HEK293 (cell line): Measurements from ENCODE around the gene TDRD5.

Experiments used
- GLI2 ChIP-seq: fragments of 450-650 bp; formaldehyde crosslinking; IDR thresholded peaks from 2 replicates; pipeline ENCODE4; 2017; ENCODE audit warnings: missing biosample characterization, missing genetic modification characterization, low read depth, borderline replicate concordance
- KLF10 ChIP-seq: fragments of 450-650 bp; IDR thresholded peaks from 2 replicates; pipeline ENCODE4 v1.5.1; 2018; ENCODE audit warnings: missing biosample characterization, mild to moderate bottlenecking, missing genetic modification characterization
- SALL2 ChIP-seq: fragments of 450-650 bp; formaldehyde crosslinking; IDR thresholded peaks from 2 replicates; pipeline ENCODE4 v1.5.0; 2017; ENCODE audit warnings: missing biosample characterization, mild to moderate bottlenecking, missing genetic modification characterization, borderline replicate concordance
- ZBTB17 ChIP-seq: fragments of 450-650 bp; formaldehyde crosslinking; IDR thresholded peaks from 2 replicates; pipeline ENCODE4 v1.5.1; 2016; ENCODE audit warnings: missing biosample characterization, missing genetic modification characterization
- ZBTB48 ChIP-seq: fragments of 450-650 bp; formaldehyde crosslinking; IDR thresholded peaks from 2 replicates; pipeline ENCODE4 v1.5.1; 2016; ENCODE audit warnings: missing biosample characterization, missing genetic modification characterization
- ZIC2 ChIP-seq: fragments of 450-650 bp; formaldehyde crosslinking; IDR thresholded peaks from 2 replicates; pipeline ENCODE4 v1.5.1; 2016; ENCODE audit warnings: missing biosample characterization, missing genetic modification characterization
- ZNF114 ChIP-seq: fragments of 450-650 bp; formaldehyde crosslinking; IDR thresholded peaks from 2 replicates; pipeline ENCODE4 v1.5.0; 2017; ENCODE audit warnings: missing biosample characterization, missing genetic modification characterization
- ZNF19 ChIP-seq: fragments of 450-650 bp; formaldehyde crosslinking; IDR thresholded peaks from 2 replicates; pipeline ENCODE4; 2016; ENCODE audit warnings: missing biosample characterization, missing genetic modification characterization, low read depth
- ZNF239 ChIP-seq: fragments of 450-650 bp; formaldehyde crosslinking; IDR thresholded peaks from 2 replicates; pipeline ENCODE4 v1.5.1; 2016; ENCODE audit warnings: missing biosample characterization, missing genetic modification characterization
- ZNF24 ChIP-seq: fragments of 450-650 bp; formaldehyde crosslinking; IDR thresholded peaks from 2 replicates; pipeline ENCODE4 v1.5.1; 2016; ENCODE audit warnings: missing biosample characterization, missing genetic modification characterization
- ZNF266 ChIP-seq: fragments of 450-650 bp; formaldehyde crosslinking; IDR thresholded peaks from 2 replicates; pipeline ENCODE4 v1.5.1; 2016; ENCODE audit warnings: missing biosample characterization, missing genetic modification characterization, low read depth
- ZNF571 ChIP-seq: fragments of 450-650 bp; formaldehyde crosslinking; IDR thresholded peaks from 2 replicates; pipeline ENCODE4 v1.5.0; 2017; ENCODE audit warnings: missing biosample characterization, missing genetic modification characterization
- ZNF585B ChIP-seq: fragments of 450-650 bp; formaldehyde crosslinking; IDR thresholded peaks from 2 replicates; pipeline ENCODE4 v1.5.1; 2016; ENCODE audit warnings: missing biosample characterization, missing genetic modification characterization
- ZNF658 ChIP-seq: fragments of 450-650 bp; formaldehyde crosslinking; IDR thresholded peaks from 2 replicates; pipeline ENCODE4; 2016; ENCODE audit warnings: missing biosample characterization, missing genetic modification characterization
- ZNF670 ChIP-seq: fragments of 450-650 bp; formaldehyde crosslinking; IDR thresholded peaks from 2 replicates; pipeline ENCODE4 v1.5.1; 2016; ENCODE audit warnings: missing biosample characterization, missing genetic modification characterization, low read depth
- ZNF701 ChIP-seq: fragments of 450-650 bp; formaldehyde crosslinking; IDR thresholded peaks from 2 replicates; pipeline ENCODE4 v1.5.1; 2016; ENCODE audit warnings: missing biosample characterization, missing genetic modification characterization
- ZNF843 ChIP-seq: fragments of 450-650 bp; formaldehyde crosslinking; IDR thresholded peaks from 2 replicates; pipeline ENCODE4 v1.5.1; 2016; ENCODE audit warnings: missing biosample characterization, missing genetic modification characterization
- ZXDB ChIP-seq: fragments of 450-650 bp; formaldehyde crosslinking; IDR thresholded peaks from 2 replicates; pipeline ENCODE4 v1.5.1; 2016; ENCODE audit warnings: missing biosample characterization, missing genetic modification characterization
- TF ChIP-seq, protein P1 (sequence below): fragments of 450-650 bp; formaldehyde crosslinking; IDR thresholded peaks from 2 replicates; pipeline ENCODE4 v1.5.1; 2016; ENCODE audit warnings: missing biosample characterization, missing genetic modification characterization
- TF ChIP-seq, protein P2 (sequence below): fragments of 450-650 bp; formaldehyde crosslinking; IDR thresholded peaks from 2 replicates; pipeline ENCODE4 v1.5.1; 2016; ENCODE audit warnings: missing biosample characterization, missing genetic modification characterization, low read depth
- TF ChIP-seq, protein P3 (sequence below): fragments of 450-650 bp; formaldehyde crosslinking; IDR thresholded peaks from 2 replicates; pipeline ENCODE4 v1.5.1; 2016; ENCODE audit warnings: missing biosample characterization, missing genetic modification characterization
- TF ChIP-seq, protein P4 (sequence below): fragments of 450-650 bp; formaldehyde crosslinking; optimal IDR thresholded peaks from 2 replicates; pipeline ENCODE3; 2016; ENCODE audit warnings: missing biosample characterization, mild to moderate bottlenecking, missing genetic modification characterization
- TF ChIP-seq, protein P5 (sequence below): fragments of 450-650 bp; formaldehyde crosslinking; IDR thresholded peaks from 2 replicates; pipeline ENCODE4 v1.5.1; 2016; ENCODE audit warnings: missing biosample characterization, missing genetic modification characterization
- TF ChIP-seq, protein P6 (sequence below): fragments of 450-650 bp; formaldehyde crosslinking; IDR thresholded peaks from 2 replicates; pipeline ENCODE4 v1.5.1; 2016; ENCODE audit warnings: missing biosample characterization, missing genetic modification characterization
- TF ChIP-seq, protein P7 (sequence below): fragments of 450-650 bp; formaldehyde crosslinking; IDR thresholded peaks from 2 replicates; pipeline ENCODE4 v1.5.1; 2016; ENCODE audit warnings: missing biosample characterization, missing genetic modification characterization

TDRD5 gene

DNA sequence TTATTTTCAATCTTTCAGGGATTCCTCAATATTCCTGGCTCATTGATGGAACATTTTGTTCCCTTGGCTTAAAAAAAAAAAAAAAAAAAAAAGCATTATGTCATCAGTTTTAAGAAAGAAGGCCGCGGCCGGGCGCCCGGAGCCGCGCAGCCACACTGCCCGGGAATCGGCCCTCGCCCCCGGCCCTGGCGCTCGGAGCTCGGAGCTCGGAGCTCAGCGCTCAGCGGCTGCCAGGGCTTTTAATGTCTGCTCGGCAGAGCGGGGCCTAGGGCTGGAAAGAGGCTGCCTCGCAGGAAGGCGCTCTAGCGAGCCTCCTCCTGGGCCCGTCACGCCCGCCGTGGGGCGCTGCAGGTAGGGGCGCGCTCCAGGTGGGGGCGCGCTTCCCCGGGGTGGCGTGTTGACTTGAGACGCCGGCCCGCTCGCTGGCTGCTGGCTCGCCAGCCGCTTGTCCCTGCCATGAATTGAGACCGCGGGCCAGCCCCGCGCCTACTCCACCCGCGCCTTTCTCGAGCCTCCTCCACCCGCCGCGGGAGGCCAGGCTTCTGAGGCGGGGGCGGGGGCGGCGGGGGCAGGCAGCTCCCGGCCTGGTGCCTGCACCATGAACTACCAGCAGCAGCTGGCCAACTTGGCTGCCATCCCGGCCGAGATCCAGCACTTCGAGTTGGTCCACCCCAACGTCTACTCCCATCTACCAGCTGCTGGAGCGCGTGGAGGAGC, 5.4 kb upstream of the TDRD5 start (continued):
- TF ChIP-seq ZNF239 (tag by site-specific recombination), result no peak
- TF ChIP-seq, protein P1, sequence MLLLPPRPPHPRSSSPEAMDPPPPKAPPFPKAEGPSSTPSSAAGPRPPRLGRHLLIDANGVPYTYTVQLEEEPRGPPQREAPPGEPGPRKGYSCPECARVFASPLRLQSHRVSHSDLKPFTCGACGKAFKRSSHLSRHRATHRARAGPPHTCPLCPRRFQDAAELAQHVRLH, result peak; percentile 64; the same call in 1 of the 2 replicates
- TF ChIP-seq GLI2 (tag by site-specific recombination), result no peak
- TF ChIP-seq ZNF585B (tag by site-specific recombination), result no peak
- 0 out of 2 replicates have a peak, but pooled peaks have one; percentile 18 for TF ChIP-seq ZBTB48
- peak; percentile 99 for TF ChIP-seq ZBTB17 (tag by site-specific recombination)
- TF ChIP-seq, protein P2, sequence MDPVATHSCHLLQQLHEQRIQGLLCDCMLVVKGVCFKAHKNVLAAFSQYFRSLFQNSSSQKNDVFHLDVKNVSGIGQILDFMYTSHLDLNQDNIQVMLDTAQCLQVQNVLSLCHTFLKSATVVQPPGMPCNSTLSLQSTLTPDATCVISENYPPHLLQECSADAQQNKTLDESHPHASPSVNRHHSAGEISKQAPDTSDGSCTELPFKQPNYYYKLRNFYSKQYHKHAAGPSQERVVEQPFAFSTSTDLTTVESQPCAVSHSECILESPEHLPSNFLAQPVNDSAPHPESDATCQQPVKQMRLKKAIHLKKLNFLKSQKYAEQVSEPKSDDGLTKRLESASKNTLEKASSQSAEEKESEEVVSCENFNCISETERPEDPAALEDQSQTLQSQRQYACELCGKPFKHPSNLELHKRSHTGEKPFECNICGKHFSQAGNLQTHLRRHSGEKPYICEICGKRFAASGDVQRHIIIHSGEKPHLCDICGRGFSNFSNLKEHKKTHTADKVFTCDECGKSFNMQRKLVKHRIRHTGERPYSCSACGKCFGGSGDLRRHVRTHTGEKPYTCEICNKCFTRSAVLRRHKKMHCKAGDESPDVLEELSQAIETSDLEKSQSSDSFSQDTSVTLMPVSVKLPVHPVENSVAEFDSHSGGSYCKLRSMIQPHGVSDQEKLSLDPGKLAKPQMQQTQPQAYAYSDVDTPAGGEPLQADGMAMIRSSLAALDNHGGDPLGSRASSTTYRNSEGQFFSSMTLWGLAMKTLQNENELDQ (tag by site-specific recombination), result no peak
- TF ChIP-seq ZNF114 (tag by site-specific recombination), result no peak
- TF ChIP-seq, protein P3, sequence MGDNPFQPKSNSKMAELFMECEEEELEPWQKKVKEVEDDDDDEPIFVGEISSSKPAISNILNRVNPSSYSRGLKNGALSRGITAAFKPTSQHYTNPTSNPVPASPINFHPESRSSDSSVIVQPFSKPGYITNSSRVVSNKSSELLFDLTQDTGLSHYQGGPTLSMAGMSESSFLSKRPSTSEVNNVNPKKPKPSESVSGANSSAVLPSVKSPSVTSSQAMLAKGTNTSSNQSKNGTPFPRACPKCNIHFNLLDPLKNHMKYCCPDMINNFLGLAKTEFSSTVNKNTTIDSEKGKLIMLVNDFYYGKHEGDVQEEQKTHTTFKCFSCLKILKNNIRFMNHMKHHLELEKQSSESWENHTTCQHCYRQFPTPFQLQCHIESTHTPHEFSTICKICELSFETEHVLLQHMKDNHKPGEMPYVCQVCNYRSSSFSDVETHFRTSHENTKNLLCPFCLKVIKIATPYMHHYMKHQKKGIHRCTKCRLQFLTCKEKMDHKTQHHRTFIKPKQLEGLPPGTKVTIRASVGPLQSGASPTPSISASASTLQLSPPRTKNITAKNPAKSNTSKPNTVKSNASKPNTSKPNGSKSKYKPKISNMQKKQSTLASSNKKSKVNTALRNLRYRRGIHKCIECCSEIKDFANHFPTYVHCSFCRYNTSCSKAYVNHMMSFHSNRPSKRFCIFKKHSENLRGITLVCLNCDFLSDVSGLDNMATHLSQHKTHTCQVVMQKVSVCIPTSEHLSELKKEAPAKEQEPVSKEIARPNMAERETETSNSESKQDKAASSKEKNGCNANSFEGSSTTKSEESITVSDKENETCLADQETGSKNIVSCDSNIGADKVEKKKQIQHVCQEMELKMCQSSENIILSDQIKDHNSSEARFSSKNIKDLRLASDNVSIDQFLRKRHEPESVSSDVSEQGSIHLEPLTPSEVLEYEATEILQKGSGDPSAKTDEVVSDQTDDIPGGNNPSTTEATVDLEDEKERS (tag by site-specific recombination), result no peak
- TF ChIP-seq ZNF670 (tag by site-specific recombination), result no peak
- no peak for TF ChIP-seq ZNF19 (tag by site-specific recombination)
- TF ChIP-seq KLF10, result no peak
- TF ChIP-seq ZNF701 (tag by site-specific recombination), result no peak
- TF ChIP-seq, protein P4, sequence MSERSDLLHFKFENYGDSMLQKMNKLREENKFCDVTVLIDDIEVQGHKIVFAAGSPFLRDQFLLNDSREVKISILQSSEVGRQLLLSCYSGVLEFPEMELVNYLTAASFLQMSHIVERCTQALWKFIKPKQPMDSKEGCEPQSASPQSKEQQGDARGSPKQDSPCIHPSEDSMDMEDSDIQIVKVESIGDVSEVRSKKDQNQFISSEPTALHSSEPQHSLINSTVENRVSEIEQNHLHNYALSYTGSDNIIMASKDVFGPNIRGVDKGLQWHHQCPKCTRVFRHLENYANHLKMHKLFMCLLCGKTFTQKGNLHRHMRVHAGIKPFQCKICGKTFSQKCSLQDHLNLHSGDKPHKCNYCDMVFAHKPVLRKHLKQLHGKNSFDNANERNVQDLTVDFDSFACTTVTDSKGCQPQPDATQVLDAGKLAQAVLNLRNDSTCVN (tag by site-specific recombination), result peak; percentile 86
- peak; percentile 83 for TF ChIP-seq ZIC2 (tag by site-specific recombination)
- no peak for TF ChIP-seq ZNF843 (tag by site-specific recombination)
- TF ChIP-seq SALL2 (tag by site-specific recombination), result no peak
- no peak for TF ChIP-seq ZNF266 (tag by site-specific recombination)
- no peak for TF ChIP-seq ZNF658 (tag by site-specific recombination)
- TF ChIP-seq, protein P5, sequence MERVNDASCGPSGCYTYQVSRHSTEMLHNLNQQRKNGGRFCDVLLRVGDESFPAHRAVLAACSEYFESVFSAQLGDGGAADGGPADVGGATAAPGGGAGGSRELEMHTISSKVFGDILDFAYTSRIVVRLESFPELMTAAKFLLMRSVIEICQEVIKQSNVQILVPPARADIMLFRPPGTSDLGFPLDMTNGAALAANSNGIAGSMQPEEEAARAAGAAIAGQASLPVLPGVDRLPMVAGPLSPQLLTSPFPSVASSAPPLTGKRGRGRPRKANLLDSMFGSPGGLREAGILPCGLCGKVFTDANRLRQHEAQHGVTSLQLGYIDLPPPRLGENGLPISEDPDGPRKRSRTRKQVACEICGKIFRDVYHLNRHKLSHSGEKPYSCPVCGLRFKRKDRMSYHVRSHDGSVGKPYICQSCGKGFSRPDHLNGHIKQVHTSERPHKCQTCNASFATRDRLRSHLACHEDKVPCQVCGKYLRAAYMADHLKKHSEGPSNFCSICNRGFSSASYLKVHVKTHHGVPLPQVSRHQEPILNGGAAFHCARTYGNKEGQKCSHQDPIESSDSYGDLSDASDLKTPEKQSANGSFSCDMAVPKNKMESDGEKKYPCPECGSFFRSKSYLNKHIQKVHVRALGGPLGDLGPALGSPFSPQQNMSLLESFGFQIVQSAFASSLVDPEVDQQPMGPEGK, result peak; percentile 73
- TF ChIP-seq, protein P6, sequence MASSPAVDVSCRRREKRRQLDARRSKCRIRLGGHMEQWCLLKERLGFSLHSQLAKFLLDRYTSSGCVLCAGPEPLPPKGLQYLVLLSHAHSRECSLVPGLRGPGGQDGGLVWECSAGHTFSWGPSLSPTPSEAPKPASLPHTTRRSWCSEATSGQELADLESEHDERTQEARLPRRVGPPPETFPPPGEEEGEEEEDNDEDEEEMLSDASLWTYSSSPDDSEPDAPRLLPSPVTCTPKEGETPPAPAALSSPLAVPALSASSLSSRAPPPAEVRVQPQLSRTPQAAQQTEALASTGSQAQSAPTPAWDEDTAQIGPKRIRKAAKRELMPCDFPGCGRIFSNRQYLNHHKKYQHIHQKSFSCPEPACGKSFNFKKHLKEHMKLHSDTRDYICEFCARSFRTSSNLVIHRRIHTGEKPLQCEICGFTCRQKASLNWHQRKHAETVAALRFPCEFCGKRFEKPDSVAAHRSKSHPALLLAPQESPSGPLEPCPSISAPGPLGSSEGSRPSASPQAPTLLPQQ, result 0 out of 2 replicates have a peak, but pooled peaks have one; percentile 65
- TF ChIP-seq, protein P7, sequence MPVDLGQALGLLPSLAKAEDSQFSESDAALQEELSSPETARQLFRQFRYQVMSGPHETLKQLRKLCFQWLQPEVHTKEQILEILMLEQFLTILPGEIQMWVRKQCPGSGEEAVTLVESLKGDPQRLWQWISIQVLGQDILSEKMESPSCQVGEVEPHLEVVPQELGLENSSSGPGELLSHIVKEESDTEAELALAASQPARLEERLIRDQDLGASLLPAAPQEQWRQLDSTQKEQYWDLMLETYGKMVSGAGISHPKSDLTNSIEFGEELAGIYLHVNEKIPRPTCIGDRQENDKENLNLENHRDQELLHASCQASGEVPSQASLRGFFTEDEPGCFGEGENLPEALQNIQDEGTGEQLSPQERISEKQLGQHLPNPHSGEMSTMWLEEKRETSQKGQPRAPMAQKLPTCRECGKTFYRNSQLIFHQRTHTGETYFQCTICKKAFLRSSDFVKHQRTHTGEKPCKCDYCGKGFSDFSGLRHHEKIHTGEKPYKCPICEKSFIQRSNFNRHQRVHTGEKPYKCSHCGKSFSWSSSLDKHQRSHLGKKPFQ (tag by site-specific recombination), result no peak
- TF ChIP-seq ZNF24 (tag by site-specific recombination), result no peak
- TF ChIP-seq ZXDB (tag by site-specific recombination), result no peak
- no peak for TF ChIP-seq ZNF571 (tag by site-specific recombination)
